Suprapubic skin (tissue), 4 donors: ENCODE data around the gene GCNT3. TPM values are rescaled to one million over a fixed set of nuclear protein-coding genes. Genes with fewer than 3 reads are reported as not detected.

ENCODE experiments used
- DNase-seq, 2 donors: peaks; one replicate each; pipeline ENCODE4 v3.0.0-alpha.2; 2019; ENCODE audit warnings: low spot score in 2 of 2
- H3K27ac ChIP-seq: fragments of 200-600 bp; sonication (generic); one replicate; pipeline ENCODE4 v1.5.1; 2019
- H3K27me3 ChIP-seq: fragments of 200-600 bp; sonication (generic); one replicate; pipeline ENCODE4 v1.5.1; 2019
- H3K36me3 ChIP-seq: fragments of 200-600 bp; sonication (generic); one replicate; pipeline ENCODE4 v1.5.1; 2019
- H3K4me1 ChIP-seq: fragments of 200-600 bp; sonication (generic); one replicate; pipeline ENCODE4 v1.5.1; 2019
- H3K4me3 ChIP-seq: fragments of 200-600 bp; sonication (generic); one replicate; pipeline ENCODE4 v1.5.1; 2019; ENCODE audit warnings: mild to moderate bottlenecking
- H3K9me3 ChIP-seq: fragments of 200-600 bp; sonication (generic); one replicate; pipeline ENCODE4 v1.5.1; 2019
- EP300 ChIP-seq: sonication (generic); formaldehyde crosslinking; IDR thresholded peaks from one replicate; pipeline ENCODE4 v1.6.1; 2017; ENCODE audit warnings: antibody characterized with exemption
- POLR2A ChIP-seq, 2 donors: fragments of 450-650 bp; IDR thresholded peaks; one replicate each; pipeline ENCODE4 v1.6.1; 2017; ENCODE audit warnings: antibody characterized with exemption in 2 of 2, mild to moderate bottlenecking in 2 of 2, moderate library complexity in 2 of 2
- POLR2AphosphoS5 ChIP-seq, 3 donors: sonication (generic); formaldehyde crosslinking; IDR thresholded peaks; one replicate each; pipeline ENCODE4 v1.6.1; 2017; ENCODE audit warnings: antibody characterized with exemption in 3 of 3
- WGBS: methylation state at CpG from one replicate; pipeline ENCODE4 v1.1.5; 2018; 5-methylcytosine and 5-hydroxymethylcytosine counted together
- total RNA-seq, 4 donors: library from RNA; depleted of rRNA; stranded (reverse); fragments of >200 nt; gene quantifications; one replicate each; pipeline ENCODE4 v1.1.0, GENCODE V29; 2016
- TF ChIP-seq, protein P1 (sequence below), 2 donors: fragments of 200-600 bp in 1 of 2; fragments of 450-650 bp in 1 of 2; sonication (generic) in 1 of 2; IDR thresholded peaks; one replicate each; pipeline ENCODE4 v1.5.1; 2016 to 2019; ENCODE audit warnings: antibody characterized with exemption in 2 of 2, mild to moderate bottlenecking in 1 of 2, moderate library complexity in 1 of 2

GCNT3 gene, protein sequence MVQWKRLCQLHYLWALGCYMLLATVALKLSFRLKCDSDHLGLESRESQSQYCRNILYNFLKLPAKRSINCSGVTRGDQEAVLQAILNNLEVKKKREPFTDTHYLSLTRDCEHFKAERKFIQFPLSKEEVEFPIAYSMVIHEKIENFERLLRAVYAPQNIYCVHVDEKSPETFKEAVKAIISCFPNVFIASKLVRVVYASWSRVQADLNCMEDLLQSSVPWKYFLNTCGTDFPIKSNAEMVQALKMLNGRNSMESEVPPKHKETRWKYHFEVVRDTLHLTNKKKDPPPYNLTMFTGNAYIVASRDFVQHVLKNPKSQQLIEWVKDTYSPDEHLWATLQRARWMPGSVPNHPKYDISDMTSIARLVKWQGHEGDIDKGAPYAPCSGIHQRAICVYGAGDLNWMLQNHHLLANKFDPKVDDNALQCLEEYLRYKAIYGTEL
- under 1 TPM in 2 of 4 donors, not detected in 2; 0.13 to 0.23 TPM for total RNA-seq

DNA sequence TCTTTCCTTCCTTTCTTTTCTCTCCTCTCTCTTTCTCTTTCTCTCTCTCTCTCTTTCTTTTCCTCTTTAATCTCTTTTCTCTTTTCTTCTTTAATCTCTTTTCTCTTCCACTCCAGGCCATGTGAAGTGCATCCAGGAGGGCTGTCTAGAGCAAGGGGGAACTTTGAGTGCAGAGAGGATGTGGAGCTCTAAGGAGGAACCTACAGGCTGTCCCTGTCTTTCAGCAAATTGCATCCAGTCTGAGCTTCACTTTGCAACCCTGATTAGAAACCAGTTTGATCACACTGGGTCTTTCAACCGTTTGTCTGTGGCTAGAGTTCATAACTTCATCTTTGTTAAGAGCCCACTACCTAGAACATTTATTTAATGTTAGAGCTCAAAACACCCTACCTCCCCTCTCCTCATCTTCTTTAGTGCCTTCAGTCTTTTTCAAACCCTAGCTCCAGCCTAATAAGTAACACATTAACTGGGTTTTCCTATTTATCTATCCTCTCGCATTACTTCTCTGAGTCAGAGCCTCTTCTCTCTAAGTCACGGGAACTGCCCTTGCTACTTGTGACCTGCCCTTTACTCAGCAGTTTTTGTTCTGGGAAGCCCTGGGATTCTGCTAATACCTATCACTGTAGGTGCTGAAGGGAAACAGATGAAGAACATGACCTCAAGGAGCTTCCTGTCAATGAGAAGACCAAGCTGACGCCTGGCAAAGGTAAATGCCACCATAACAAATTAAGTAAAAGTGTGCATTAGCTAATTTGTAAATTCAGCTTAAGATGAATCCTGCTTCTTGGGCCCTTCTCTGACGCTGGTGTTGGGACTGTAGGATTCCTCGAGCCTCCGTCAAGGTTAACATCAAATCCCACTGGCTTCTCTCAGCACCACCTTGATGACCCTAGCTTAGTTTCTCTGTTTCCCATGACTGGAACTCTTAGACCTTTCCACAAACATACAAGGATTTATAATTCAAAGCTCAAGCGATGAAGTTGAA, at the start of gene GCNT3:
TSS of gene GCNT3 (plus strand) at position 508 of the 985 bp plus-strand sequence. CDS start 6,456 bp downstream, outside the sequence.
- no peaks in the 10 kb centered on the region for H3K36me3 ChIP-seq
- no peak for DNase-seq
- H3K4me3 ChIP-seq, result no peak within 1 kb of the TSS
- no peak within 1 kb of the TSS for H3K27ac ChIP-seq
- no peaks in the 10 kb centered on the region for H3K9me3 ChIP-seq
- H3K4me1 ChIP-seq, result peaks cover 2% of the 10 kb centered on the region
- TF ChIP-seq POLR2A (IDR thresholded peaks at IDR 0.05) (no peak), POLR2AphosphoS5 (IDR thresholded peaks at IDR 0.05) (no peak), EP300 (no peak)
- TF ChIP-seq, protein P1, sequence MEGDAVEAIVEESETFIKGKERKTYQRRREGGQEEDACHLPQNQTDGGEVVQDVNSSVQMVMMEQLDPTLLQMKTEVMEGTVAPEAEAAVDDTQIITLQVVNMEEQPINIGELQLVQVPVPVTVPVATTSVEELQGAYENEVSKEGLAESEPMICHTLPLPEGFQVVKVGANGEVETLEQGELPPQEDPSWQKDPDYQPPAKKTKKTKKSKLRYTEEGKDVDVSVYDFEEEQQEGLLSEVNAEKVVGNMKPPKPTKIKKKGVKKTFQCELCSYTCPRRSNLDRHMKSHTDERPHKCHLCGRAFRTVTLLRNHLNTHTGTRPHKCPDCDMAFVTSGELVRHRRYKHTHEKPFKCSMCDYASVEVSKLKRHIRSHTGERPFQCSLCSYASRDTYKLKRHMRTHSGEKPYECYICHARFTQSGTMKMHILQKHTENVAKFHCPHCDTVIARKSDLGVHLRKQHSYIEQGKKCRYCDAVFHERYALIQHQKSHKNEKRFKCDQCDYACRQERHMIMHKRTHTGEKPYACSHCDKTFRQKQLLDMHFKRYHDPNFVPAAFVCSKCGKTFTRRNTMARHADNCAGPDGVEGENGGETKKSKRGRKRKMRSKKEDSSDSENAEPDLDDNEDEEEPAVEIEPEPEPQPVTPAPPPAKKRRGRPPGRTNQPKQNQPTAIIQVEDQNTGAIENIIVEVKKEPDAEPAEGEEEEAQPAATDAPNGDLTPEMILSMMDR (IDR thresholded peaks at IDR 0.05), result no peak
- 79% methylated on average over 8 of the region's 8 CpGs for WGBS
- peaks cover 7% of the 10 kb centered on the region for H3K27me3 ChIP-seq

DNA sequence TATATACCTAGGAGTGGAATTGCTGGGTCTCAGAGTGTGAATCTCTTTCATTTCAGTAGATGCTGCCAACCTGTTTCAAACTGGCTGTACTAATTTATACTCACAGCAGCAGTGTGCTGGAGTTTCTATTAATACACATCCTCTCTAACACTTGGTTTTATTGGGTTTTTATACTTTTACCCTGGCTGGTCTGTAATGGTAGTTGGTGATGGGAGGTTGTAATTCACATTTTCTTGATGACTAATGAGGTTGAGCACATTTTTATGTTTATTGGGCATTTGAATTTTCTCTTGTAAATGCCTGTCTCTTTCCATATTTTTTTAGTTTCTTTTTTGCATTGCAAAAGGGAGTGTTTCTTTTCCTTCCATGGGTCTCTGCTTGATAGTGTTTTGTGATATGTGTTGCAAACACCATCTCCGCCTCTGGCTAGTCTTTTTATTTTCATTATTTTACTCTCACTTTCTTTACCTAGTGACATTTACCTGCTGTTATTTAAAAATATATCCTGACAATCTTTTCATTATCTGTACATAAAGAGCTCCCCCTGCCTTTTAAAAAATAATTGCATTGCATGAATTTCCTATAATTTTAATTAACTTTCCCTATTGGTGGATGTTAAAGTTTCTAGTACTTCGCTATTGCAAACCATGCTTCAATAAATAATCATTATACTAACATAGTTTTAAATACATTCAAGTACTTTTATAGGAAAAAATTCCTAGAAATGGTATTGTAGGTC, 49.0 kb upstream of the GCNT3 start:
- 88% methylated on average over 2 of the region's 2 CpGs for WGBS
- no peak for TF ChIP-seq POLR2A (IDR thresholded peaks at IDR 0.05)
- TF ChIP-seq, protein P1 (IDR thresholded peaks at IDR 0.05), result no peak
- TF ChIP-seq POLR2AphosphoS5 (IDR thresholded peaks at IDR 0.05), result no peak
- no peak for TF ChIP-seq EP300

DNA sequence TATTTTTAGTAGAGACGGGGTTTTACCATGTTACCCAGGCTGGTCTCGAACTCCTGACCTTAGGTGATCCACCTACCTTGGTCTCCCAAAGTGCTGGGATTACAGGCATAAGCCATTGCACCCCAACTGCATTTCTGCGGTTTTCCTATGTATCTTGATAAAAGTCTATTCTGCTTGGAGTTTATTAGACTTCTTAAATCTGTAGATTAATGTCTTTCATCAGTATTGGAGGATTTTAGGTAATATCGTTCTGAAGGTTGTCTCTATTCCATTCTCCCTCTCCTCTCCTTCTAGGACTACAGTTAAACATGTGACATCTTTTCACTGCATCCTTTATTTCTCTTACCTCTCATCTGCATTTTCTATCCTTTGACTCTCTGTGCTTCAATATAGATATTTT, 46.3 kb upstream of the GCNT3 start:
- no peaks in the 10 kb centered on the region for H3K4me1 ChIP-seq
- no peak overlapping the region for H3K4me3 ChIP-seq
- 94% methylated on average over 4 of the region's 4 CpGs for WGBS
- DNase-seq, result no peak
- H3K27ac ChIP-seq, result no peak overlapping the region
- TF ChIP-seq EP300 (no peak), POLR2AphosphoS5 (IDR thresholded peaks at IDR 0.05) (no peak), POLR2A (IDR thresholded peaks at IDR 0.05) (no peak)
- TF ChIP-seq, protein P1 (IDR thresholded peaks at IDR 0.05), result no peak
- H3K36me3 ChIP-seq, result no peaks in the 10 kb centered on the region
- H3K9me3 ChIP-seq, result no peaks in the 10 kb centered on the region
- no peaks in the 10 kb centered on the region for H3K27me3 ChIP-seq

More for the DNA sequence above, 49.0 kb upstream of the GCNT3 start:
- Histone ChIP-seq H3K27ac (no peak overlapping the region), H3K9me3 (no peaks in the 10 kb centered on the region), H3K4me1 (no peaks in the 10 kb centered on the region), H3K4me3 (no peak overlapping the region), H3K27me3 (no peaks in the 10 kb centered on the region), H3K36me3 (no peaks in the 10 kb centered on the region)
- DNase-seq, result no peak

DNA sequence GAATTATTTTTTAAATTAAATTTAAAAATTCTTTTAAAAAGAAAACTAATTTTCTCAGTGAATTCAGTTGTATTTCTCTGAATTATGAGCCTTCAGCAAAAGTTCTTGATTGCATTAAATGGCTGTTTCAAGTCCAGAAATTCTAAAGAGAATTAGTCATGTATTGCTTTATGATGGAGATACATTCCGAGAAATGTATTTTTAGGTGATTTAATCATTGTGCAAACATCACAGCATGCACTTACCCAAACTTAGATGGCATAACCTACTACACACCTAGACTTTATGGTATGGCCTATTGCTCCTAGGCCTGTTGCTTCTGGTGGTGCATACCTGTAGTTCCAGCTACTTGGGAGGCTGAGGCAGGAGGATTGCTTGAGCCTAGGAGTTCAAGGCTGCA, 44.3 kb upstream of the GCNT3 start:
- Histone ChIP-seq H3K9me3 (no peaks in the 10 kb centered on the region), H3K27ac (no peak overlapping the region), H3K4me1 (no peaks in the 10 kb centered on the region), H3K27me3 (no peaks in the 10 kb centered on the region), H3K4me3 (no peak overlapping the region), H3K36me3 (no peaks in the 10 kb centered on the region)
- WGBS, result 90% methylated on average over 1 of the region's 1 CpG
- TF ChIP-seq, protein P1 (IDR thresholded peaks at IDR 0.05), result no peak
- TF ChIP-seq POLR2AphosphoS5 (IDR thresholded peaks at IDR 0.05), result no peak
- TF ChIP-seq EP300, result no peak
- TF ChIP-seq POLR2A (IDR thresholded peaks at IDR 0.05), result no peak
- DNase-seq, result no peak
